ENCODE results near the gene TULP3.

The TULP3 gene

GRCh38 chr12:2977776-2978175 is 87.1 kb downstream of the TULP3 start:
- no peak for DNase-seq

GRCh38 chr12:2979806-2980205 is 89.1 kb downstream of the TULP3 start:
- DNase-seq: no peak

- DNase-seq: no peak
Measured at GRCh38 chr12:2980630-2981029, 89.9 kb downstream of the TULP3 start.

GRCh38 chr12:2982361-2982760 is 91.7 kb downstream of the TULP3 start:
- no peak for DNase-seq

- no peak for DNase-seq
Measured at GRCh38 chr12:2984249-2984648, 93.6 kb downstream of the TULP3 start.

GRCh38 chr12:2984698-2985097 is 94.0 kb downstream of the TULP3 start:
- no peak for DNase-seq

- DNase-seq: no peak
Measured at GRCh38 chr12:2986876-2987275, 96.2 kb downstream of the TULP3 start.

GRCh38 chr12:2988494-2988893 is 97.8 kb downstream of the TULP3 start:
- DNase-seq: no peak
